H1 (cell line): ENCODE measurements around the gene ALPP. TPM values are rescaled to one million over a fixed set of nuclear protein-coding genes. Genes with fewer than 3 reads are reported as not detected.

Experiments used
- CHD2 ChIP-seq: IDR thresholded peaks from 2 replicates; pipeline ENCODE4 v1.6.1; 2012; ENCODE audit warnings: low read length, improper control_type of control experiment
- EGR1 ChIP-seq: IDR thresholded peaks from 2 replicates; pipeline ENCODE4 v1.6.1; 2011; ENCODE audit warnings: low read depth, low read length, borderline replicate concordance
- GTF2F1 ChIP-seq: IDR thresholded peaks from 2 replicates; pipeline ENCODE4 v1.6.1; 2012; ENCODE audit warnings: low read depth, low read length, improper control_type of control experiment, borderline replicate concordance
- HDAC2 ChIP-seq, 2 experiments: fragments of 300-600 bp in 1 of 2; sonication (generic) in 1 of 2; IDR thresholded peaks; 2 replicates each; pipeline ENCODE4 v1.6.1; 2011 to 2012; ENCODE audit warnings: low read depth in 2 of 2, low read length in 2 of 2, mild to moderate bottlenecking in 2 of 2, moderate library complexity in 2 of 2, borderline replicate concordance in 1 of 2, inconsistent platforms in 1 of 2
- NANOG ChIP-seq: IDR thresholded peaks from 2 replicates; pipeline ENCODE4 v1.6.1; 2011; ENCODE audit warnings: low read length, low read depth, mild to moderate bottlenecking, inconsistent platforms; ENCODE audit not compliant: insufficient read depth, poor library complexity, severe bottlenecking
- PHF8 ChIP-seq: fragments of 200-600 bp; sonication (generic); conservative IDR thresholded peaks from 2 replicates; pipeline ENCODE4 v1.7.1; 2012; ENCODE audit warnings: low read depth, mild to moderate bottlenecking, inconsistent platforms, low read length, moderate library complexity
- POLR2AphosphoS5 ChIP-seq: IDR thresholded peaks from 2 replicates; pipeline ENCODE4 v1.6.1; 2011; ENCODE audit warnings: low read depth, low read length
- POU5F1 ChIP-seq: IDR thresholded peaks from 2 replicates; pipeline ENCODE4 v1.6.1; 2011; ENCODE audit warnings: low read depth, mild to moderate bottlenecking, low read length, moderate library complexity
- RBBP5 ChIP-seq: IDR thresholded peaks from 2 replicates; pipeline ENCODE4 v1.7.1; 2012; ENCODE audit warnings: low read depth, mild to moderate bottlenecking, inconsistent platforms, low read length, moderate library complexity, borderline replicate concordance
- SAP30 ChIP-seq: fragments of 300-600 bp; sonication (generic); IDR thresholded peaks from 2 replicates; pipeline ENCODE4 v1.7.1; 2012; ENCODE audit warnings: low read length, moderate library complexity, mild to moderate bottlenecking, inconsistent platforms; ENCODE audit not compliant: insufficient read depth, insufficient replicate concordance
- SP4 ChIP-seq: IDR thresholded peaks from 2 replicates; pipeline ENCODE4 v1.6.1; 2012; ENCODE audit warnings: low read length, inconsistent platforms
- TCF12 ChIP-seq: IDR thresholded peaks from 2 replicates; pipeline ENCODE4 v1.6.1; 2011; ENCODE audit warnings: low read depth, mild to moderate bottlenecking, low read length
- TEAD4 ChIP-seq: IDR thresholded peaks from 2 replicates; pipeline ENCODE4 v1.6.1; 2012; ENCODE audit warnings: low read depth, low read length, inconsistent platforms, mixed read lengths
- USF2 ChIP-seq: IDR thresholded peaks from 2 replicates; pipeline ENCODE4 v1.6.1; 2011; ENCODE audit warnings: low read length, improper control_type of control experiment
- polyA plus RNA-seq, 7 experiments: library from polyadenylated mRNA; depleted of rRNA in 3 of 7; stranded (reverse) in 5 of 7; unstranded in 2 of 7; fragments of >200 nt in 5 of 7; fragments of 200-250 nt in 2 of 7; gene quantifications; 1 replicate in 5 of 7; 2 replicates in 1 of 7; 4 replicates in 1 of 7; pipeline versions ENCODE4 v1.2.1 to v1.2.3, GENCODE V29; 2011 to 2013; ENCODE audit warnings: missing spikeins in 2 of 7, mixed read lengths in 2 of 7
- total RNA-seq: library from RNA; stranded (reverse); fragmentation: NEBNext Ultra II Directional; extraction: Animal tissue kit (Norgen Biotek cat#: 25700); gene quantifications from 2 replicates; pipeline ENCODE4 v1.2.1, GENCODE V29; 2021
- TF ChIP-seq, protein P1 (sequence below): IDR thresholded peaks from 2 replicates; pipeline ENCODE4 v1.6.1; 2012; ENCODE audit warnings: low read length, inconsistent platforms

The ALPP gene
- total and polyA plus RNA-seq, 2 of the 8 experiments (the other 6 are each of a cell fraction or from before 2014, with no cell fraction given) = 0.15 TPM

GRCh38 chr2:232418466-232419244 is 40.1 kb downstream of the ALPP start (continued):
- TF ChIP-seq NANOG = no peak
- 0 out of 2 replicates have a peak, but pooled peaks have one; percentile 20 for TF ChIP-seq PHF8
- no peak for TF ChIP-seq POU5F1
- no peak for TF ChIP-seq RBBP5
- TF ChIP-seq HDAC2 (IDR thresholded peaks at IDR 0.05; ENCODE audit: borderline replicate concordance in 1 of 2, low read depth in 2 of 2, low read length in 2 of 2) = no peak
- TF ChIP-seq POLR2AphosphoS5 = no peak
- no peak for TF ChIP-seq SAP30
- TF ChIP-seq, protein P1, sequence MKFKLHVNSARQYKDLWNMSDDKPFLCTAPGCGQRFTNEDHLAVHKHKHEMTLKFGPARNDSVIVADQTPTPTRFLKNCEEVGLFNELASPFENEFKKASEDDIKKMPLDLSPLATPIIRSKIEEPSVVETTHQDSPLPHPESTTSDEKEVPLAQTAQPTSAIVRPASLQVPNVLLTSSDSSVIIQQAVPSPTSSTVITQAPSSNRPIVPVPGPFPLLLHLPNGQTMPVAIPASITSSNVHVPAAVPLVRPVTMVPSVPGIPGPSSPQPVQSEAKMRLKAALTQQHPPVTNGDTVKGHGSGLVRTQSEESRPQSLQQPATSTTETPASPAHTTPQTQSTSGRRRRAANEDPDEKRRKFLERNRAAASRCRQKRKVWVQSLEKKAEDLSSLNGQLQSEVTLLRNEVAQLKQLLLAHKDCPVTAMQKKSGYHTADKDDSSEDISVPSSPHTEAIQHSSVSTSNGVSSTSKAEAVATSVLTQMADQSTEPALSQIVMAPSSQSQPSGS = no peak
- no peak for TF ChIP-seq SP4
- TF ChIP-seq CHD2 = no peak
- no peak for TF ChIP-seq TCF12
- TF ChIP-seq USF2 = no peak
- peak; percentile 45; the same call in 1 of the 2 replicates for TF ChIP-seq EGR1
- no peak for TF ChIP-seq TEAD4
- TF ChIP-seq GTF2F1 = no peak
